NT2/D1 (cell line): ENCODE results near the gene TMEM121.

Experiments used
- SUZ12 ChIP-seq: IDR thresholded peaks from 2 replicates; pipeline ENCODE4 v1.6.1; 2011; ENCODE audit not compliant: insufficient read length, insufficient read depth; ENCODE audit errors: extremely low read depth
- YY1 ChIP-seq: IDR thresholded peaks from 2 replicates; pipeline ENCODE4 v1.6.1; 2011; ENCODE audit not compliant: insufficient read length, insufficient read depth
- ZNF274 ChIP-seq: IDR thresholded peaks from 2 replicates; pipeline ENCODE4 v1.6.1; 2011; ENCODE audit warnings: mild to moderate bottlenecking, low read depth, low read length

- TF ChIP-seq SUZ12 (no peak), YY1 (no peak), ZNF274 (no peak)
Measured at GRCh38 chr14:105486163-105486973, 40.0 kb upstream of the TMEM121 start, which contains the start of gene CRIP1.
